GM12878 (cell line): ENCODE measurements around the gene ARL6IP5. TPM values are rescaled to one million over a fixed set of nuclear protein-coding genes. Genes with fewer than 3 reads are reported as not detected.

ENCODE experiments used
- ATAC-seq: fragments of 200-7000 bp; cut with Tn5 transposase; 3 replicates; pipeline ENCODE4 v1.9.1; 2020; ENCODE audit warnings: mild to moderate bottlenecking, moderate library complexity
- BruUV-seq: library from RNA; stranded (reverse); fragments of 400-500 nt; replicated peaks from 2 replicates; lab custom pipeline; 2021; lab: Mats Ljungman, UMichigan
- CTCF ChIA-PET: fragments of 300-600 bp; sonication (Branson Sonifier 250); formaldehyde crosslinking; extraction: SDS; loops from one replicate; lab custom pipeline; 2021; ENCODE audit warnings: inconsistent platforms; lab: Yijun Ruan, JAX
- POLR2A ChIA-PET: fragments of 350-600 bp; formaldehyde crosslinking; extraction: SDS; loops from one replicate; lab custom pipeline; 2021; ENCODE audit warnings: inconsistent platforms; lab: Charles Lee
- RAD21 ChIA-PET: fragments of 300-600 bp; sonication (Branson Sonifier 250); formaldehyde crosslinking; loops from one replicate; lab custom pipeline; 2023; ENCODE audit warnings: antibody characterized with exemption; ENCODE audit not compliant: unreplicated experiment; lab: Charles Lee
- SMC1A ChIA-PET: fragments of 300-600 bp; sonication (Branson Sonifier 250); formaldehyde crosslinking; loops from one replicate; lab custom pipeline; 2023; ENCODE audit not compliant: unreplicated experiment, uncharacterized antibody; lab: Charles Lee
- DNase-seq: peaks from one replicate; pipeline ENCODE4 v3.0.0-alpha.2; 2011; ENCODE audit warnings: low read depth, low spot score
- FAIRE-seq: peaks from 3 replicates; lab custom pipeline; 2011; peaks lifted over from hg19 to GRCh38; lab: Jason Lieb, UNC
- H2AFZ ChIP-seq: 2 replicates; pipeline ENCODE4 v1.6.0; 2011; ENCODE audit warnings: low read depth, low read length, control low read depth; ENCODE audit not compliant: control insufficient read depth
- H3K27ac ChIP-seq: 2 replicates; pipeline ENCODE4 v1.5.1; 2011; ENCODE audit warnings: control low read depth; ENCODE audit not compliant: control insufficient read depth, insufficient read depth
- H3K27me3 ChIP-seq, 2 experiments: replicated peaks in 1 of 2; 2 replicates each; pipeline versions ENCODE4 v1.6.0 to v1.6.1; 2011; ENCODE audit warnings: low read length in 1 of 2; ENCODE audit not compliant: control insufficient read depth in 2 of 2, insufficient read depth in 2 of 2
- H3K36me3 ChIP-seq, 2 experiments: 2 replicates each; pipeline ENCODE4 v1.5.1; 2011; ENCODE audit warnings: low read length in 1 of 2; ENCODE audit not compliant: control insufficient read depth in 2 of 2, insufficient read depth in 2 of 2
- H3K4me1 ChIP-seq: 2 replicates; pipeline ENCODE4 v1.6.1; 2011; ENCODE audit warnings: mild to moderate bottlenecking, low read length, moderate library complexity, mixed read lengths; ENCODE audit not compliant: control insufficient read depth, insufficient read depth
- H3K4me2 ChIP-seq: 2 replicates; pipeline ENCODE4 v1.6.0; 2011; ENCODE audit warnings: control low read depth; ENCODE audit not compliant: control insufficient read depth, insufficient read depth
- H3K4me3 ChIP-seq: fragments of 200-600 bp; sonication (generic); 2 replicates; pipeline ENCODE4 v1.5.1; 2016
- H3K79me2 ChIP-seq: 2 replicates; pipeline ENCODE4 v1.6.0; 2011; ENCODE audit warnings: low read length; ENCODE audit not compliant: control insufficient read depth, insufficient read depth
- H3K9ac ChIP-seq: 2 replicates; pipeline ENCODE4 v1.8.0; 2011; ENCODE audit warnings: low read length, control low read depth, mixed read lengths; ENCODE audit not compliant: control insufficient read depth, insufficient read depth
- H3K9me3 ChIP-seq: replicated peaks from 3 replicates; pipeline ENCODE4 v1.5.1; 2011; ENCODE audit warnings: mild to moderate bottlenecking, low read length; ENCODE audit not compliant: control insufficient read depth, insufficient read depth
- H4K20me1 ChIP-seq: 2 replicates; pipeline ENCODE4 v1.6.0; 2011; ENCODE audit not compliant: control insufficient read depth, insufficient read depth
- BACH1 ChIP-seq: fragments of 450-650 bp; IDR thresholded peaks from 2 replicates; pipeline ENCODE4 v1.6.1; 2017; ENCODE audit warnings: mild to moderate bottlenecking, borderline replicate concordance
- BCL11A ChIP-seq: IDR thresholded peaks from 2 replicates; pipeline ENCODE4 v1.6.1; 2011; ENCODE audit warnings: low read depth, low read length
- CHD4 ChIP-seq: fragments of 200-600 bp; sonication (generic); IDR thresholded peaks from 2 replicates; pipeline ENCODE4 v1.6.1; 2016; ENCODE audit warnings: mild to moderate bottlenecking
- CTCF ChIP-seq, 3 experiments: IDR thresholded peaks in 2 of 3; conservative IDR thresholded peaks in 1 of 3; 2 replicates each; pipeline ENCODE4 v1.5.1; 2011; ENCODE audit warnings: low read depth in 3 of 3, low read length in 3 of 3, mild to moderate bottlenecking in 3 of 3, control low read depth in 2 of 3, moderate library complexity in 2 of 3, inconsistent platforms in 1 of 3, mixed read lengths in 1 of 3; ENCODE audit not compliant: control insufficient read depth in 2 of 3, insufficient read depth in 1 of 3; ENCODE audit errors: extremely low read depth in 1 of 3
- E2F4 ChIP-seq: IDR thresholded peaks from 2 replicates; pipeline ENCODE4 v1.6.1; 2012; ENCODE audit warnings: low read depth, low read length, improper control_type of control experiment
- EED ChIP-seq: sonication (generic); IDR thresholded peaks from 2 replicates; pipeline ENCODE4 v1.6.1; 2016; ENCODE audit warnings: antibody characterized with exemption, low read depth
- ESRRA ChIP-seq: IDR thresholded peaks from 2 replicates; pipeline ENCODE4 v1.6.1; 2012; ENCODE audit warnings: mild to moderate bottlenecking, low read length, improper control_type of control experiment
- FOXK2 ChIP-seq: fragments of 450-650 bp; IDR thresholded peaks from 2 replicates; pipeline ENCODE4 v1.6.1; 2017; ENCODE audit warnings: mild to moderate bottlenecking, moderate library complexity
- IKZF1 ChIP-seq: fragments of 450-650 bp; conservative IDR thresholded peaks from 2 replicates; pipeline ENCODE4 v1.6.1; 2017; ENCODE audit warnings: antibody characterized with exemption, mild to moderate bottlenecking
- IRF4 ChIP-seq: IDR thresholded peaks from 2 replicates; pipeline ENCODE4 v1.6.1; 2011; ENCODE audit warnings: low read depth, low read length
- KAT2A ChIP-seq: conservative IDR thresholded peaks from 2 replicates; pipeline ENCODE4 v1.6.1; 2011; ENCODE audit warnings: low read depth, low read length; ENCODE audit not compliant: control insufficient read depth
- LARP7 ChIP-seq: fragments of 450-650 bp; IDR thresholded peaks from 2 replicates; pipeline ENCODE4 v1.6.1; 2017; ENCODE audit warnings: mild to moderate bottlenecking
- NR2C1 ChIP-seq: fragments of 450-650 bp; IDR thresholded peaks from 2 replicates; pipeline ENCODE4 v1.6.1; 2017; ENCODE audit warnings: antibody characterized with exemption, mild to moderate bottlenecking, moderate library complexity
- RB1 ChIP-seq: fragments of 450-650 bp; formaldehyde crosslinking; IDR thresholded peaks from 2 replicates; pipeline ENCODE4 v1.6.1; 2017; ENCODE audit warnings: mild to moderate bottlenecking, borderline replicate concordance
- RELA ChIP-seq: fragments of 450-650 bp; IDR thresholded peaks from 2 replicates; pipeline ENCODE4 v1.8.0; 2014; ENCODE audit warnings: borderline replicate concordance; ENCODE audit not compliant: partially characterized antibody
- SRF ChIP-seq, 2 experiments: IDR thresholded peaks; 2 replicates each; pipeline ENCODE4 v1.6.1; 2011; ENCODE audit warnings: low read depth in 2 of 2, low read length in 2 of 2, mild to moderate bottlenecking in 1 of 2, moderate library complexity in 1 of 2
- STAT3 ChIP-seq: IDR thresholded peaks from 2 replicates; pipeline ENCODE4 v1.6.1; 2011; ENCODE audit warnings: low read depth, low read length, improper control_type of control experiment
- TCF7 ChIP-seq: IDR thresholded peaks from 2 replicates; pipeline ENCODE4 v1.6.1; 2014; ENCODE audit warnings: antibody characterized with exemption, borderline replicate concordance
- USF2 ChIP-seq: IDR thresholded peaks from 2 replicates; pipeline ENCODE4 v1.6.1; 2011; ENCODE audit warnings: low read depth, low read length, improper control_type of control experiment, borderline replicate concordance
- ZNF384 ChIP-seq: IDR thresholded peaks from 2 replicates; pipeline ENCODE4 v1.6.1; 2012; ENCODE audit warnings: low read depth, mild to moderate bottlenecking, low read length, improper control_type of control experiment, borderline replicate concordance
- WGBS: methylation state at CpG from one replicate; pipeline ENCODE4 v1.1.6; 2016; ENCODE audit warnings: low lambda C conversion rate; ENCODE audit not compliant: insufficient replicate concordance, insufficient coverage; ENCODE audit errors: missing lambda C conversion rate; 5-methylcytosine and 5-hydroxymethylcytosine counted together
- in situ Hi-C: fragments of 300-500 bp; cut with MboI; formaldehyde crosslinking; loops from 9 replicates; pipeline ENCODE4 v1.14.3; 2018; ENCODE audit warnings: mixed read lengths
- intact Hi-C: fragments of 100-400 bp; cut with micrococcal nuclease; formaldehyde crosslinking; loops from one replicate; pipeline ENCODE4 v1.14.2; 2022; ENCODE audit not compliant: unreplicated experiment
- polyA plus RNA-seq, 11 experiments: library from polyadenylated mRNA; depleted of rRNA in 4 of 11; unstranded in 6 of 11; stranded (reverse) in 5 of 11; fragments of >200 nt; fragmentation: Nextera tagmentation in 4 of 11; fragmentation: Illumina TruSeq in 1 of 11; extraction: Ambion mirVana in 4 of 11; extraction: Trizol in 1 of 11; gene quantifications; 1 replicate in 1 of 11; 2 replicates in 10 of 11; pipeline versions ENCODE4 v1.2.1 to v1.2.3, GENCODE V29; 2011 to 2016; ENCODE audit warnings: inconsistent platforms in 2 of 11, missing spikeins in 2 of 11, low read depth in 1 of 11
- total RNA-seq, 4 experiments: library from RNA; depleted of rRNA in 3 of 4; stranded (reverse); fragments of >200 nt in 3 of 4; fragmentation: Illumina TruSeq in 1 of 4; extraction: Trizol in 1 of 4; gene quantifications; 2 replicates each; pipeline versions ENCODE4 v1.2.1 to v1.2.3, GENCODE V29; 2013 to 2021

ARL6IP5 gene
- total and polyA plus RNA-seq, 10 of the 15 experiments (the other 5 are each of a cell fraction or from before 2014, with no cell fraction given), result 78.2 to 310 (median 148) TPM

GRCh38 chr3:69082361-69082760, 2.4 kb upstream of the ARL6IP5 start:
- peak overlapping the region; percentile 40 for H3K9ac ChIP-seq
- BruUV-seq, result no TSS peak
- peaks cover 59% of the 10 kb centered on the region for H3K79me2 ChIP-seq
- peak overlapping the region; percentile 75 for H3K27ac ChIP-seq
- peak overlapping the region; percentile 33; the same call in 1 of the 2 replicates for H2AFZ ChIP-seq
- no peaks in the 10 kb centered on the region for H3K9me3 ChIP-seq
- CTCF ChIA-PET, result interaction anchor here (0.7 to 2.5 kb wide), 6 partner anchors 9 to 222 kb away, joined by 3 to 7 read pairs (median 5); no protein-coding TSS in a partner anchor
- intact Hi-C loops, result loop anchor here (5.0 to 10.0 kb wide), 2 partner anchors 120 to 1428 kb away; partner anchors contain the start of gene SUCLG2
- no peaks in the 10 kb centered on the region for H3K27me3 ChIP-seq
- no peak for FAIRE-seq
- H3K4me3 ChIP-seq, result peak overlapping the region; percentile 23; the same call in 1 of the 2 replicates
- TF ChIP-seq RB1 (no peak), E2F4 (no peak), IRF4 (no peak), CHD4 (no peak), BCL11A (no peak), LARP7 (no peak), TCF7 (no peak), SRF (IDR thresholded peaks at IDR 0.05; ENCODE audit: low read depth in 2 of 2, low read length in 2 of 2) (no peak), STAT3 (no peak), NR2C1 (no peak), BACH1 (no peak), CTCF (IDR thresholded peaks at IDR 0.05 in 2 of 3, conservative IDR thresholded peaks at IDR 0.05 in 1 of 3; ENCODE audit: control insufficient read depth in 2 of 3, extremely low read depth in 1 of 3, insufficient read depth in 1 of 3, low read depth in 3 of 3, low read length in 3 of 3) (no peak), USF2 (no peak), KAT2A (no peak), FOXK2 (no peak), IKZF1 (no peak), ESRRA (no peak), RELA (no peak), ZNF384 (no peak), EED (no peak)
- WGBS, result 0% methylated on average over 2 of the region's 2 CpGs
- H3K36me3 ChIP-seq, result no peaks in the 10 kb centered on the region
- RAD21 ChIA-PET, result interaction anchor here (0.6 to 16.7 kb wide), 9 partner anchors 12 to 224 kb away, joined by 3 to 152 read pairs (median 3); partner anchors contain the start of gene TMF1
- SMC1A ChIA-PET, result interaction anchor here (0.8 to 19.6 kb wide), 7 partner anchors 11 to 72 kb away, joined by 3 to 234 read pairs (median 7); partner anchors contain the start of gene TMF1
- in situ Hi-C loops, result no loop called here
- DNase-seq, result no peak
- H4K20me1 ChIP-seq, result no peaks in the 10 kb centered on the region
- H3K4me2 ChIP-seq, result peak overlapping the region; percentile 87
- H3K4me1 ChIP-seq, result peaks cover 31% of the 10 kb centered on the region
- ATAC-seq, result no peak
- POLR2A ChIA-PET, result interaction anchor here (0.6 to 4.2 kb wide), 7 partner anchors 10 to 203 kb away, joined by 3 to 14 read pairs (median 4); partner anchors contain the start of gene TMF1
